ENCODE measurements around the gene CAPN3. TPM values are rescaled to one million over a fixed set of nuclear protein-coding genes. Genes with fewer than 3 reads are reported as not detected.

Gene CAPN3
- total and polyA plus RNA-seq, 2 donors (not counting 3 experiments of a cell fraction or from before 2014, with no cell fraction given): 2.2 to 3.7 TPM

GRCh38 chr15:42457445-42458442 is 98.4 kb downstream of the CAPN3 start:
- Histone ChIP-seq H3K9me3 (replicated peaks; ENCODE audit: control insufficient read depth, insufficient read depth, low read length) (no peaks in the 10 kb centered on the region), H3K4me3 (replicated peaks in 1 of 3; ENCODE audit: insufficient read depth in 1 of 3, low read depth in 1 of 3, low read length in 3 of 3) (no peak overlapping the region), H3K27ac (ENCODE audit: insufficient read depth, low read depth, low read length) (peak overlapping the region; percentile 57), H3K27me3 (ENCODE audit: control insufficient read depth in 2 of 2, insufficient read depth in 2 of 2, low read length in 2 of 2) (no peaks in the 10 kb centered on the region), H3K4me1 (ENCODE audit: control insufficient read depth, extremely low read depth, insufficient read depth, low read length) (peaks cover 19% of the 10 kb centered on the region), H3K36me3 (ENCODE audit: control insufficient read depth in 2 of 2, extremely low read depth in 1 of 2, insufficient read depth in 2 of 2, low read length in 2 of 2) (no peaks in the 10 kb centered on the region), H3K9ac (replicated peaks; ENCODE audit: extremely low read depth, insufficient read depth, low read length) (peak overlapping the region; percentile 54), H3K4me2 (ENCODE audit: insufficient read depth, low read length) (peak overlapping the region; percentile 55), H4K20me1 (replicated peaks; ENCODE audit: control insufficient read depth, extremely low read depth, insufficient read depth, low read length) (no peaks in the 10 kb centered on the region), H2AFZ (ENCODE audit: low read depth, low read length) (no peak overlapping the region), H3K9me1 (replicated peaks; ENCODE audit: control insufficient read depth, extremely low read depth, insufficient read depth, low read length) (no peaks in the 10 kb centered on the region), H3K79me2 (ENCODE audit: control insufficient read depth, insufficient read depth, low read length) (peaks cover 24% of the 10 kb centered on the region)
- DNase-seq (ENCODE audit: low read depth, low spot score): peak; percentile 83
- FAIRE-seq: peak; percentile 24
- ChIA-PET POLR2A (no interaction called here), CTCF (interaction anchor here (0.5 to 2.1 kb wide), 6 partner anchors 12 to 39 kb away, joined by 3 to 11 read pairs (median 3); no protein-coding TSS in a partner anchor)
- TF ChIP-seq POLR2AphosphoS5 (IDR thresholded peaks at IDR 0.05; ENCODE audit: insufficient read depth, low read depth, low read length): no peak
- no peak for TF ChIP-seq EZH2 (IDR thresholded peaks at IDR 0.05; ENCODE audit: borderline replicate concordance, low read depth, low read length, severe bottlenecking)
- no peak for TF ChIP-seq FOS (IDR thresholded peaks at IDR 0.05; ENCODE audit: borderline replicate concordance, insufficient read depth, low read length)
- no peak for TF ChIP-seq GATA2 (IDR thresholded peaks at IDR 0.05; ENCODE audit: insufficient read depth, insufficient read length, low read depth, low read length)
- TF ChIP-seq JUN (IDR thresholded peaks at IDR 0.05; ENCODE audit: borderline replicate concordance, insufficient read depth, insufficient read length, low read depth): no peak
- TF ChIP-seq MYC (IDR thresholded peaks at IDR 0.05; ENCODE audit: low read depth, low read length): no peak
- TF ChIP-seq CTCF (IDR thresholded peaks at IDR 0.05; ENCODE audit: extremely low read depth in 1 of 2, insufficient read depth in 1 of 2, low read depth in 1 of 2, low read length in 2 of 2): no peak
- TF ChIP-seq POLR2A (IDR thresholded peaks at IDR 0.05; ENCODE audit: low read depth, low read length): no peak
- no peak for TF ChIP-seq MAX (IDR thresholded peaks at IDR 0.05; ENCODE audit: insufficient read depth, insufficient read length)
- intact Hi-C loops (cut with micrococcal nuclease) (no loop called here), dilution Hi-C loops (cut with MboI; ENCODE audit: extremely low pct_ligation_motif_present, low sequenced_read_pairs) (no loop called here)
- BruUV-seq (replicated peaks): no TSS peak

Data from endothelial cell of umbilical vein (primary cell).